Kasumi-1 (cell line): ENCODE data around the gene CSTA.
"Not testable (repeated sequence)": the region's sequence is repeated elsewhere in the genome, so short reads cannot be mapped to it uniquely, and the experiment has no call there.

ENCODE experiments used
- DNase-seq, 2 experiments: peaks; one replicate each; lab custom pipeline; 2025; lab: John Stamatoyannopoulos, UW

CSTA gene

GRCh38 chr3:122322095-122323075 lies 2.7 kb upstream of the CSTA start:
- DNase-seq, result no peak

- no peak for DNase-seq
Observed at GRCh38 chr3:122325769-122326168, 721 bp downstream of the CSTA start.

GRCh38 chr3:122331886-122332285 lies 6.8 kb downstream of the CSTA start:
- DNase-seq, result no peak

- no peak for DNase-seq
Observed at GRCh38 chr3:122332551-122332950, 7.5 kb downstream of the CSTA start.

GRCh38 chr3:122342803-122343202 lies 17.8 kb downstream of the CSTA start:
- no peak for DNase-seq

GRCh38 chr3:122343654-122344053 lies 18.6 kb downstream of the CSTA start:
- DNase-seq, result no peak

- no peak for DNase-seq
Observed at GRCh38 chr3:122349171-122349570, 24.1 kb downstream of the CSTA start.

- DNase-seq, result no peak
Observed at GRCh38 chr3:122350814-122351418, 25.9 kb downstream of the CSTA start.

GRCh38 chr3:122351612-122352011 lies 26.6 kb downstream of the CSTA start:
- DNase-seq, result no peak

- no peak for DNase-seq
Observed at GRCh38 chr3:122353215-122353614, 28.2 kb downstream of the CSTA start.

- peak; percentile 27 to 30 for DNase-seq
Observed at GRCh38 chr3:122353893-122354401, 28.9 kb downstream of the CSTA start.

GRCh38 chr3:122355612-122356011 lies 30.6 kb downstream of the CSTA start:
- no peak for DNase-seq

- no peak for DNase-seq
Observed at GRCh38 chr3:122356402-122356801, 31.4 kb downstream of the CSTA start.

- DNase-seq, result no peak
Observed at GRCh38 chr3:122357828-122358702, 33.0 kb downstream of the CSTA start.

- no peak for DNase-seq
Observed at GRCh38 chr3:122358703-122359032, 33.6 kb downstream of the CSTA start.

GRCh38 chr3:122362026-122362425 lies 37.0 kb downstream of the CSTA start:
- DNase-seq, result no peak

GRCh38 chr3:122364490-122364889 lies 39.4 kb downstream of the CSTA start:
- DNase-seq, result no peak

GRCh38 chr3:122365073-122365472 lies 40.0 kb downstream of the CSTA start:
- DNase-seq, result no peak

GRCh38 chr3:122365582-122366378 lies 40.7 kb downstream of the CSTA start:
- DNase-seq, result not testable (repeated sequence)

GRCh38 chr3:122366379-122366749 lies 41.3 kb downstream of the CSTA start:
- DNase-seq, result no peak

GRCh38 chr3:122374034-122374433 lies 49.0 kb downstream of the CSTA start:
- no peak for DNase-seq
